ENCODE results near the gene PPIF.

The PPIF gene

DNA sequence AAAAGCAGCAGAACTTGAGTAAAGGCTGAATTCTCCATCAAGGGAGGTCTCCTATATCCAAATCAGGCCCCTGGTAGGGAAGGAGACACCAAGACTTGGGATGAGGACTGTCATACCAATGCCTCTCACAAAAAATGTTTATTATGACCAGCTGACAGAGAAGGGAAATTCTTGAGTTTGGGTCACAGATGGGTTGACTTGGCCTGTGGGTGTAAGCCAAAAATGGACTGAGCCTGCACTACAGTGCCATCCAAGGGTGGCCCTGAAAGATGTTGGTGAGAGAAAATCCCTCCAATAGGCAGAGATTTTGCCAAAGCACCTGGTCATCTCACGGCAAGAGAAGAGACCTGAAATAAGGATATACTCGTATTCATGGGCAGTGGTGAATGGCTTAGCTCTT is 27.0 kb upstream of the PPIF start:
- H3K27ac ChIP-seq (replicated peaks), result no peak overlapping the region
- TF ChIP-seq, protein P1, sequence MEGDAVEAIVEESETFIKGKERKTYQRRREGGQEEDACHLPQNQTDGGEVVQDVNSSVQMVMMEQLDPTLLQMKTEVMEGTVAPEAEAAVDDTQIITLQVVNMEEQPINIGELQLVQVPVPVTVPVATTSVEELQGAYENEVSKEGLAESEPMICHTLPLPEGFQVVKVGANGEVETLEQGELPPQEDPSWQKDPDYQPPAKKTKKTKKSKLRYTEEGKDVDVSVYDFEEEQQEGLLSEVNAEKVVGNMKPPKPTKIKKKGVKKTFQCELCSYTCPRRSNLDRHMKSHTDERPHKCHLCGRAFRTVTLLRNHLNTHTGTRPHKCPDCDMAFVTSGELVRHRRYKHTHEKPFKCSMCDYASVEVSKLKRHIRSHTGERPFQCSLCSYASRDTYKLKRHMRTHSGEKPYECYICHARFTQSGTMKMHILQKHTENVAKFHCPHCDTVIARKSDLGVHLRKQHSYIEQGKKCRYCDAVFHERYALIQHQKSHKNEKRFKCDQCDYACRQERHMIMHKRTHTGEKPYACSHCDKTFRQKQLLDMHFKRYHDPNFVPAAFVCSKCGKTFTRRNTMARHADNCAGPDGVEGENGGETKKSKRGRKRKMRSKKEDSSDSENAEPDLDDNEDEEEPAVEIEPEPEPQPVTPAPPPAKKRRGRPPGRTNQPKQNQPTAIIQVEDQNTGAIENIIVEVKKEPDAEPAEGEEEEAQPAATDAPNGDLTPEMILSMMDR (IDR thresholded peaks at IDR 0.05; ENCODE audit: insufficient read depth, low read length), result no peak
- no peak for TF ChIP-seq POLR2AphosphoS5 (IDR thresholded peaks at IDR 0.05; ENCODE audit: low read depth)
- TF ChIP-seq, protein P2, sequence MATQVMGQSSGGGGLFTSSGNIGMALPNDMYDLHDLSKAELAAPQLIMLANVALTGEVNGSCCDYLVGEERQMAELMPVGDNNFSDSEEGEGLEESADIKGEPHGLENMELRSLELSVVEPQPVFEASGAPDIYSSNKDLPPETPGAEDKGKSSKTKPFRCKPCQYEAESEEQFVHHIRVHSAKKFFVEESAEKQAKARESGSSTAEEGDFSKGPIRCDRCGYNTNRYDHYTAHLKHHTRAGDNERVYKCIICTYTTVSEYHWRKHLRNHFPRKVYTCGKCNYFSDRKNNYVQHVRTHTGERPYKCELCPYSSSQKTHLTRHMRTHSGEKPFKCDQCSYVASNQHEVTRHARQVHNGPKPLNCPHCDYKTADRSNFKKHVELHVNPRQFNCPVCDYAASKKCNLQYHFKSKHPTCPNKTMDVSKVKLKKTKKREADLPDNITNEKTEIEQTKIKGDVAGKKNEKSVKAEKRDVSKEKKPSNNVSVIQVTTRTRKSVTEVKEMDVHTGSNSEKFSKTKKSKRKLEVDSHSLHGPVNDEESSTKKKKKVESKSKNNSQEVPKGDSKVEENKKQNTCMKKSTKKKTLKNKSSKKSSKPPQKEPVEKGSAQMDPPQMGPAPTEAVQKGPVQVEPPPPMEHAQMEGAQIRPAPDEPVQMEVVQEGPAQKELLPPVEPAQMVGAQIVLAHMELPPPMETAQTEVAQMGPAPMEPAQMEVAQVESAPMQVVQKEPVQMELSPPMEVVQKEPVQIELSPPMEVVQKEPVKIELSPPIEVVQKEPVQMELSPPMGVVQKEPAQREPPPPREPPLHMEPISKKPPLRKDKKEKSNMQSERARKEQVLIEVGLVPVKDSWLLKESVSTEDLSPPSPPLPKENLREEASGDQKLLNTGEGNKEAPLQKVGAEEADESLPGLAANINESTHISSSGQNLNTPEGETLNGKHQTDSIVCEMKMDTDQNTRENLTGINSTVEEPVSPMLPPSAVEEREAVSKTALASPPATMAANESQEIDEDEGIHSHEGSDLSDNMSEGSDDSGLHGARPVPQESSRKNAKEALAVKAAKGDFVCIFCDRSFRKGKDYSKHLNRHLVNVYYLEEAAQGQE (IDR thresholded peaks at IDR 0.05; ENCODE audit: insufficient replicate concordance, low read depth), result no peak
- no peak for TF ChIP-seq GABPA (IDR thresholded peaks at IDR 0.05; ENCODE audit: low read depth)
- no peak for TF ChIP-seq SPI1 (IDR thresholded peaks at IDR 0.05; ENCODE audit: borderline replicate concordance, low read depth)
- no peaks in the 10 kb centered on the region for H3K27me3 ChIP-seq (ENCODE audit: insufficient read depth, poor library complexity, severe bottlenecking)
- no peak for DNase-seq (ENCODE audit: low read depth in 1 of 2, low spot score in 1 of 2)
- H3K4me3 ChIP-seq (replicated peaks; ENCODE audit: insufficient read depth, low read length), result no peak overlapping the region

DNA sequence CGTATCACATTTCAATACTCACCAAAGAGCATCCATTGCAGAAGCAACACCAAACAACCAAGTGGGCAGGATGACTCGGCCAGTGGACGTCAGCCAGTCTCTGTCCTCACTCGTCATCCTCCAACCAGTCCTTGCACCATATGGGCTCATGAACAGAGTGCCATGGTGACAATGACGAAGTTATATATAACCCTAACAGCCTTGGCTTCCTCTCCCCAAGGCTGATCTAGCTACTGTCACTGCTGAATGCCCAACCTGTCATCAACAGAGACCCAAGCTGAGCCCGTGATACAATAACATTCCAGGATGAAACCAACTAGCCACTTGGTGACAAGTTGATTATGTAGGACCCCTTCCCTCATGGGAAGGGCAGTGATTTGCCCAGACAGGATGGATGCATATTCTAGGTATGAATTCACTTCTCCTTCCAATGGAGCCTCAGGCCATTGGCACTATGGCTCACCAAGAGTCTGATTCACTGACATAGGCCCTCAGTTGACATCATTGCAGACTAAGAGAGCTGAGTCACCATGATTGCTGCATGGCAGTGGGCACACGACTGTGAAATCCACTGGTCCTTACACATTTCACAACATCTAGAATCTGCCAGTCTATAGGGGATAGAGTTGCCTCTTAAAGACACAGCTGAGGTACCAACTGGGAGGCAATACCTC is 26.3 kb upstream of the PPIF start:
- Histone ChIP-seq H3K27ac (replicated peaks) (no peak overlapping the region), H3K4me3 (replicated peaks; ENCODE audit: insufficient read depth, low read length) (no peak overlapping the region), H3K27me3 (ENCODE audit: insufficient read depth, poor library complexity, severe bottlenecking) (no peaks in the 10 kb centered on the region)
- DNase-seq (ENCODE audit: low read depth in 1 of 2, low spot score in 1 of 2), result peak; percentile 63 to 91
- TF ChIP-seq, protein P1 (IDR thresholded peaks at IDR 0.05; ENCODE audit: insufficient read depth, low read length), result no peak
- TF ChIP-seq SPI1 (IDR thresholded peaks at IDR 0.05; ENCODE audit: borderline replicate concordance, low read depth) (peak; percentile 3; the same call in 1 of the 2 replicates), POLR2AphosphoS5 (IDR thresholded peaks at IDR 0.05; ENCODE audit: low read depth) (peak; percentile 62), GABPA (IDR thresholded peaks at IDR 0.05; ENCODE audit: low read depth) (no peak)
- TF ChIP-seq, protein P2 (IDR thresholded peaks at IDR 0.05; ENCODE audit: insufficient replicate concordance, low read depth), result no peak

DNA sequence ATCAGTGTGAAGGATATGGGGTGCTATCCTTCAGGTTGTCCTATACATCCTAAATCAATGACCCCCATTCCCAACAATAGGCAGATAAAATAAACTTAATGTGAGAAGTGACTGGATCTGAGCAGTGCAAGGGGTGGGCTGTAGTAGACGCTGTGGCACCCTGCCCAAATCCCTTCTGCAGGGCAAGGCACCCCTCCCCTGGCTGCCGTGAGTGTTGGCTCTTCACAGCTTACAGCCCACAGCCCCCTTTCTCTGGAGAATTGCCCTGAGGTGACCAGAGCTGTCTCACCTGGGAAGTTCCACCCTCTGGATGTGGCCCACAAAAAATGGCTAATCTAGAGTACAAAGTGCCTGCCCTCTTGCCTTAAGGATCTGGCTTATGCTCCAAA is 25.8 kb upstream of the PPIF start:
- no peak for DNase-seq (ENCODE audit: low read depth in 1 of 2, low spot score in 1 of 2)
- TF ChIP-seq GABPA (IDR thresholded peaks at IDR 0.05; ENCODE audit: low read depth) (no peak), POLR2AphosphoS5 (IDR thresholded peaks at IDR 0.05; ENCODE audit: low read depth) (no peak)
- Histone ChIP-seq H3K27ac (replicated peaks) (no peak overlapping the region), H3K27me3 (ENCODE audit: insufficient read depth, poor library complexity, severe bottlenecking) (no peaks in the 10 kb centered on the region), H3K4me3 (replicated peaks; ENCODE audit: insufficient read depth, low read length) (no peak overlapping the region)

DNA sequence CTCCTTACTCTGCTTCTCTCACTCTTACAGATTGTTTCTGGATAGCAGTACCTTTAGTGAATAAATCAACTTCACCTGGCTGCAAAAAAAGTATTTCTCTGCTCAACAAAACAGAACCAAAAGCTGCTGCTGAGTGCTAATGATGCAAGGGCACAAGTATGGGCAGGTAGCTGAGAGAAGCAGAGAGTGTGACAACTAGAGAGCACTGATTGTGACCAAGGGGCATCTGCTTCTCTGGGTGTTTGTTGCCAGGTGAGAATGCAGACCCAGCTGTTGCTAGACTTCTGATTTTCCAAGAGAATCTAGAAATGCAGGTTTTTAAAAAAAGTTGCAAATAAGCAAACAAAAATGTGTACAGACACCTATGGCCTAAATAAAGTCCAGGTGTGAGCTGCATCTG is 25.3 kb upstream of the PPIF start:
- no peak overlapping the region for H3K4me3 ChIP-seq (replicated peaks; ENCODE audit: insufficient read depth, low read length)
- H3K27ac ChIP-seq (replicated peaks), result no peak overlapping the region
- TF ChIP-seq, protein P1 (IDR thresholded peaks at IDR 0.05; ENCODE audit: insufficient read depth, low read length), result no peak
- TF ChIP-seq, protein P2 (IDR thresholded peaks at IDR 0.05; ENCODE audit: insufficient replicate concordance, low read depth), result no peak
- TF ChIP-seq GABPA (IDR thresholded peaks at IDR 0.05; ENCODE audit: low read depth) (no peak), SPI1 (IDR thresholded peaks at IDR 0.05; ENCODE audit: borderline replicate concordance, low read depth) (no peak), POLR2AphosphoS5 (IDR thresholded peaks at IDR 0.05; ENCODE audit: low read depth) (no peak)
- no peaks in the 10 kb centered on the region for H3K27me3 ChIP-seq (ENCODE audit: insufficient read depth, poor library complexity, severe bottlenecking)
- no peak for DNase-seq (ENCODE audit: low read depth in 1 of 2, low spot score in 1 of 2)

All from HL-60 (cell line).